OCI-LY1 (cell line): ENCODE measurements around the gene IGSF3.

Experiments
- H2AFZ ChIP-seq: fragments of 200-600 bp; sonication (generic), shearing (Covaris generic); 2 replicates; pipeline ENCODE4 v1.6.0; 2014; ENCODE audit warnings: antibody characterized with exemption, mild to moderate bottlenecking, low read length
- H3F3A ChIP-seq: fragments of 200-600 bp; sonication (generic), shearing (Covaris generic); 2 replicates; pipeline ENCODE4 v1.6.0; 2014; ENCODE audit warnings: mild to moderate bottlenecking, antibody characterized with exemption, low read length, moderate library complexity; ENCODE audit not compliant: insufficient read depth
- H3K27ac ChIP-seq: fragments of 200-600 bp; sonication (generic); 2 replicates; pipeline ENCODE4 v1.5.1; 2014; ENCODE audit warnings: low read length, mixed run types, mild to moderate bottlenecking, low read depth; ENCODE audit not compliant: poor library complexity, severe bottlenecking
- H3K27me3 ChIP-seq: fragments of 200-600 bp; sonication (generic); 2 replicates; pipeline ENCODE4 v1.6.0; 2014; ENCODE audit warnings: antibody characterized with exemption, mild to moderate bottlenecking, low read length, moderate library complexity; ENCODE audit not compliant: insufficient read depth
- H3K36me3 ChIP-seq: fragments of 200-600 bp; sonication (generic); 2 replicates; pipeline ENCODE4 v1.6.1; 2014; ENCODE audit warnings: mild to moderate bottlenecking, antibody characterized with exemption, low read length, moderate library complexity, mixed read lengths; ENCODE audit not compliant: insufficient read depth
- H3K4me1 ChIP-seq: fragments of 200-600 bp; sonication (generic); 2 replicates; pipeline ENCODE4 v1.5.1; 2014; ENCODE audit warnings: mild to moderate bottlenecking, low read length, moderate library complexity; ENCODE audit not compliant: insufficient read depth, severe bottlenecking
- H3K4me2 ChIP-seq: fragments of 200-600 bp; sonication (generic), shearing (Covaris generic); 2 replicates; pipeline ENCODE4 v1.6.1; 2014; ENCODE audit warnings: low read length
- H3K4me3 ChIP-seq: fragments of 200-600 bp; sonication (generic); 2 replicates; pipeline ENCODE4 v1.5.1; 2014; ENCODE audit warnings: low read length, low read depth, mild to moderate bottlenecking, mixed read lengths; ENCODE audit not compliant: poor library complexity, severe bottlenecking
- H3K79me2 ChIP-seq: fragments of 200-600 bp; shearing (Covaris generic); 2 replicates; pipeline ENCODE4 v1.6.1; 2016; ENCODE audit warnings: mixed run types, low read length, mixed read lengths; ENCODE audit not compliant: insufficient read depth
- H3K9ac ChIP-seq: fragments of 200-600 bp; sonication (generic), shearing (Covaris generic); 2 replicates; pipeline ENCODE4 v1.6.1; 2014; ENCODE audit warnings: mild to moderate bottlenecking, low read length, mixed read lengths
- H3K9me2 ChIP-seq: fragments of 200-600 bp; sonication (generic), shearing (Covaris generic); 2 replicates; pipeline ENCODE4 v1.6.1; 2014; ENCODE audit warnings: low read depth, mild to moderate bottlenecking, low read length, mixed read lengths
- H3K9me3 ChIP-seq: fragments of 200-600 bp; shearing (Covaris generic); 2 replicates; pipeline ENCODE4 v1.6.1; 2014; ENCODE audit warnings: low read length, mixed read lengths
- H4K20me1 ChIP-seq: fragments of 200-600 bp; sonication (generic), shearing (Covaris generic); 2 replicates; pipeline ENCODE4 v1.6.0; 2016; ENCODE audit warnings: mild to moderate bottlenecking, low read length; ENCODE audit not compliant: insufficient read depth
- CTCF ChIP-seq: fragments of 200-600 bp; sonication (generic), shearing (Covaris generic); IDR thresholded peaks from 2 replicates; pipeline ENCODE4 v1.5.1; 2017; ENCODE audit warnings: mild to moderate bottlenecking, antibody characterized with exemption, low read length, moderate library complexity, mixed read lengths
- EZH2 ChIP-seq: fragments of 200-600 bp; sonication (generic), shearing (Covaris generic); IDR thresholded peaks from 2 replicates; pipeline ENCODE4 v1.8.0; 2017; ENCODE audit warnings: borderline replicate concordance, mixed run types, mild to moderate bottlenecking, antibody characterized with exemption, low read length, moderate library complexity, mixed read lengths

The IGSF3 gene

GRCh38 chr1:116690849-116691406, 23.4 kb upstream of the IGSF3 start:
- Histone ChIP-seq H2AFZ (no peak overlapping the region), H3K4me3 (no peak overlapping the region), H3F3A (no peaks in the 10 kb centered on the region), H3K9me2 (no peaks in the 10 kb centered on the region), H3K36me3 (no peaks in the 10 kb centered on the region), H3K9ac (no peak overlapping the region), H3K9me3 (no peaks in the 10 kb centered on the region), H3K27ac (no peak overlapping the region), H3K4me2 (no peak overlapping the region), H3K27me3 (no peaks in the 10 kb centered on the region; the same call in 1 of the 2 replicates), H3K79me2 (no peaks in the 10 kb centered on the region), H4K20me1 (no peaks in the 10 kb centered on the region), H3K4me1 (no peaks in the 10 kb centered on the region)
- TF ChIP-seq EZH2 (no peak), CTCF (no peak)

DNA sequence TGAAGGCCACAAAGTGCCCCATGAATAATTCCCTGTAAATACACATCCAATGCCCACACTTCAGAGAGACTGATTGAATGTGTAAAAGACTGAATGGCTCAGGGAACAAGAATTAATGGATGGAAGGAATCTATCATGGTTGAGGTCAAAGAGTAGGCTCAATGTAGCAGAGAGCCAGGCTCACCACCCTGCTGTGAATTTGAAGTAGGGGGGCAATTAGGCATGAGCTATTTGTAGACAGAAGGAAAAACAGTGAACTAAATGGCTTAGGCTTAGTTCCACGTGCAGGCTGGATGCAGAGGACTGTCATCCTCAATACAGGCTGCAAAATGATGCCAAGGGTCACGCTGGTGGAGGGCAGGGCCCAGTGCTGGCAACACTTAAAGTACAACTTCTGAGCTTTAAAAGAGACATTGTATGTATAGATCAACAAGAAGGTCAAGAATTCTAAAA, 22.9 kb upstream of the IGSF3 start:
- Histone ChIP-seq H3K79me2 (no peaks in the 10 kb centered on the region), H4K20me1 (no peaks in the 10 kb centered on the region), H3K9me2 (no peaks in the 10 kb centered on the region), H3K9ac (no peak overlapping the region), H2AFZ (no peak overlapping the region), H3K36me3 (no peaks in the 10 kb centered on the region), H3K4me3 (no peak overlapping the region), H3K27ac (no peak overlapping the region), H3F3A (no peaks in the 10 kb centered on the region), H3K27me3 (no peaks in the 10 kb centered on the region; the same call in 1 of the 2 replicates), H3K9me3 (no peaks in the 10 kb centered on the region), H3K4me2 (no peak overlapping the region), H3K4me1 (no peaks in the 10 kb centered on the region)
- no peak for TF ChIP-seq CTCF
- TF ChIP-seq EZH2, result no peak

- Histone ChIP-seq H4K20me1 (no peaks in the 10 kb centered on the region), H2AFZ (no peak overlapping the region), H3K27ac (no peak overlapping the region), H3K9me3 (no peaks in the 10 kb centered on the region), H3K79me2 (no peaks in the 10 kb centered on the region), H3K4me1 (no peaks in the 10 kb centered on the region), H3K4me3 (no peak overlapping the region), H3F3A (no peaks in the 10 kb centered on the region), H3K27me3 (no peaks in the 10 kb centered on the region; the same call in 1 of the 2 replicates), H3K4me2 (no peak overlapping the region), H3K36me3 (no peaks in the 10 kb centered on the region), H3K9ac (no peak overlapping the region), H3K9me2 (no peaks in the 10 kb centered on the region)
- no peak for TF ChIP-seq CTCF
Measured at GRCh38 chr1:116686723-116687352, 19.3 kb upstream of the IGSF3 start.
